ENCODE data around the gene SULT4A1.

DNA sequence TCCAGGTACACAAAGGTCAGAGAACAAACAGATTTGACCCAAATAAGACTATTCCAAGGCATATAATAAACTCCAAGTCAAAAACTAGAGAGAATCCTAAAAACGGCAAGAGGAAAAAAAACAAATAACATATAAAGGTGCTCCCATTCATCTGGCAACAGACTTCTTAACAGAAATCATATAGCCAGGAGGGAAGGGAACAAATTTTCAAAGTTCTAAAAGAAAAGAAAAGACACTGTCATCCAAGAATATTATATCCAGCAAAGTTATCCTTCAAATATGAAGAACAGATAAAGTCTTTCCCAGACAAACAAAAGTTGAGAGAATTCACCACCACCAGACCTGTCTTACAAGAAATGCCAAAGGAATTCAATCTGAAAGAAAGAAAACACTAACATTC lies 61.3 kb downstream of the SULT4A1 start:
- TF ChIP-seq, protein P1, sequence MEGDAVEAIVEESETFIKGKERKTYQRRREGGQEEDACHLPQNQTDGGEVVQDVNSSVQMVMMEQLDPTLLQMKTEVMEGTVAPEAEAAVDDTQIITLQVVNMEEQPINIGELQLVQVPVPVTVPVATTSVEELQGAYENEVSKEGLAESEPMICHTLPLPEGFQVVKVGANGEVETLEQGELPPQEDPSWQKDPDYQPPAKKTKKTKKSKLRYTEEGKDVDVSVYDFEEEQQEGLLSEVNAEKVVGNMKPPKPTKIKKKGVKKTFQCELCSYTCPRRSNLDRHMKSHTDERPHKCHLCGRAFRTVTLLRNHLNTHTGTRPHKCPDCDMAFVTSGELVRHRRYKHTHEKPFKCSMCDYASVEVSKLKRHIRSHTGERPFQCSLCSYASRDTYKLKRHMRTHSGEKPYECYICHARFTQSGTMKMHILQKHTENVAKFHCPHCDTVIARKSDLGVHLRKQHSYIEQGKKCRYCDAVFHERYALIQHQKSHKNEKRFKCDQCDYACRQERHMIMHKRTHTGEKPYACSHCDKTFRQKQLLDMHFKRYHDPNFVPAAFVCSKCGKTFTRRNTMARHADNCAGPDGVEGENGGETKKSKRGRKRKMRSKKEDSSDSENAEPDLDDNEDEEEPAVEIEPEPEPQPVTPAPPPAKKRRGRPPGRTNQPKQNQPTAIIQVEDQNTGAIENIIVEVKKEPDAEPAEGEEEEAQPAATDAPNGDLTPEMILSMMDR (IDR thresholded peaks at IDR 0.05; ENCODE audit: insufficient read depth, low read depth, low read length): no peak
- TF ChIP-seq EZH2 (IDR thresholded peaks at IDR 0.05; ENCODE audit: insufficient read depth, low read length): no peak
